HG03039 (cell line): ENCODE results near the gene TMEM234.

Experiments used
- ATAC-seq: cut with Tn5 transposase; IDR thresholded peaks from one replicate; pipeline ENCODE4 v1.9.1; 2021; ENCODE audit warnings: mild to moderate bottlenecking, moderate library complexity; ENCODE audit not compliant: unreplicated experiment

TMEM234 gene

GRCh38 chr1:32201011-32201855 lies 20.9 kb downstream of the TMEM234 start:
- ATAC-seq = no peak

- no peak for ATAC-seq
Measured at GRCh38 chr1:32200226-32201010, 21.7 kb downstream of the TMEM234 start, which contains the start of gene CCDC28B. Gene CCDC28B (plus strand): TSS chr1:32200595. CDS start chr1:32201936, 1,341 bp downstream.

- no peak for ATAC-seq
Measured at GRCh38 chr1:32199717-32200072, 22.5 kb downstream of the TMEM234 start.

DNA sequence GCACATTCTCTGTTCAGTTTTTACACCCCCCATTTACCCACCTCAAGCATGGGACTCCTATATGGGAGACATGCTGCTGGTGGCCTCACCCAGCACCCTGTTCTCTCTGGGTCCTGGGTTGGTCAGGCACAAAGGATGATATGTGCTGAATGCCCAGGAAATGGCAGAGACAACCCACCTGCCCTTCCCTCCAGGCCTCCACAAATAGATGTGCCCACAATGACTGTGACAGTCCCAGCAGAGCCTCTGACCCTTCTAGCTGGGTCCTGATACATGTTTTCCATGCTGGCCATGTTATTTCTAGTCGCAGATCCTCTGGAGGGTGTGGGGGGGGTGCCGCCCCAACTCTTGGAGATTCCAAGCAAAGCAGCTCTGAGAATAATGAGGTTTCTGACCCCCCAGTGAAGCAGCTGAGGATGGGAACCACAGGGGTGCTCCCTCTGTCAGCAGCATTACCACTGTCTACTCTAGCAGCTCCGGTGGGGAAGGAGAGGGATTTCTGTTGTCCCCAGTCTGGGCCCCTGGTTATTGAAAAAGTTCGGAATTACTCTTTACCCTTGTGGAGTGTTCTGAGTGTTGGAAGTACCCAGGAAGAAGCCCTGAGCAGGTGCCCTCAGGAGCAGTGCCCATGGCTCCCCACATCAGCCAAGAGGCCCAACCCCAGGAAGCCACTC lies 23.0 kb downstream of the TMEM234 start:
- no peak for ATAC-seq

DNA sequence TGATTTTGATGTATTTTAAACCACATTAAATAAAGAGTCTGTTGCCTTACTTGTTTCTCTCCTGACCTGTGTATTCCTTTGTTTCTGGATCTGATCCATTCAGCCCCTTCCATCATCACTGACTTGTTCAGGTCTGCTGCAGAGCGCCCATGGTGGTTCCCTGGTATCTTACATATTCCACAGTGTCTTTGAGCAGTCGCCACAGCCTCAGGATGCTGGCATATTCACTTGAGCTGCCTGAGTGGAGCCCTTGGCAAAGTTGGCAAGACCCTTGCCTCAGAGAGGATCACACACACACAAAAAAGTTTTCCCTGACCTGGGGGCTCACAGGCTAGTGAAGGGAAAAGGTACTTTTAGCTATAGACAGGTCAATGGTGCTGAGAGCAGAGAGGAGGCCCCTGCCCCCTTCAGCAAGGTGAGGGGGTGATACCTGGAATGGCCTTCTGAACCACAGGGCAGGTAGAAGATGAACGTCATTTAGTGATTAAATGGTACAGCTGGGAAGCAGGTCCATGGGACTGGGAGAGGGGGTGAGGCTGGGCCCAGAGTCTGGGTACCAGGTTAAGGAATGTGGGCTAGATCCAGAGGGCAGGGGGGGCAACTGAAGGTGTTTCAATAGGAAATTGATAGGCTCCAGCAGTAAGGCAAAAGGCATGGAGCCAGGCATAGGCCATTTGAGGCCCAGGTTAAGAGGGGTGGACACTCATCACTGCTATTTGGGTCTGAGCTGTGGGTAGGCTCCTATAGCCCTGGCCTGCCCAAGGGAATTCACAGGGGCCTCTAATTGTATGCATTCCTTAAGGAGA lies 23.7 kb downstream of the TMEM234 start:
- ATAC-seq = no peak

DNA sequence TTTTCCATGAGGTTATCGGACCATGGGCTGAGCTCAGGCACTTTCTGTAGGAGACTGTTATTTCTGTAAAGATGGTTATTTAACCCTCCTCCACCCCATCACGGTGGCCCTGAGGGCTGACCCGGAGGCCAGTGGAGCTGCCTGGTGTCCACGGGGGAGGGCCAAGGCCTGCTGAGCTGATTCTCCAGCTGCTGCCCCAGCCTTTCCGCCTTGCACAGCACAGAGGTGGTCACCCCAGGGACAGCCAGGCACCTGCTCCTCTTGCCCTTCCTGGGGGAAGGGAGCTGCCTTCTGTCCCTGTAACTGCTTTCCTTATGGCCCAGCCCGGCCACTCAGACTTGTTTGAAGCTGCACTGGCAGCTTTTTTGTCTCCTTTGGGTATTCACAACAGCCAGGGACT lies 24.3 kb downstream of the TMEM234 start:
- no peak for ATAC-seq

- no peak for ATAC-seq
Measured at GRCh38 chr1:32197074-32197473, 25.1 kb downstream of the TMEM234 start.

DNA sequence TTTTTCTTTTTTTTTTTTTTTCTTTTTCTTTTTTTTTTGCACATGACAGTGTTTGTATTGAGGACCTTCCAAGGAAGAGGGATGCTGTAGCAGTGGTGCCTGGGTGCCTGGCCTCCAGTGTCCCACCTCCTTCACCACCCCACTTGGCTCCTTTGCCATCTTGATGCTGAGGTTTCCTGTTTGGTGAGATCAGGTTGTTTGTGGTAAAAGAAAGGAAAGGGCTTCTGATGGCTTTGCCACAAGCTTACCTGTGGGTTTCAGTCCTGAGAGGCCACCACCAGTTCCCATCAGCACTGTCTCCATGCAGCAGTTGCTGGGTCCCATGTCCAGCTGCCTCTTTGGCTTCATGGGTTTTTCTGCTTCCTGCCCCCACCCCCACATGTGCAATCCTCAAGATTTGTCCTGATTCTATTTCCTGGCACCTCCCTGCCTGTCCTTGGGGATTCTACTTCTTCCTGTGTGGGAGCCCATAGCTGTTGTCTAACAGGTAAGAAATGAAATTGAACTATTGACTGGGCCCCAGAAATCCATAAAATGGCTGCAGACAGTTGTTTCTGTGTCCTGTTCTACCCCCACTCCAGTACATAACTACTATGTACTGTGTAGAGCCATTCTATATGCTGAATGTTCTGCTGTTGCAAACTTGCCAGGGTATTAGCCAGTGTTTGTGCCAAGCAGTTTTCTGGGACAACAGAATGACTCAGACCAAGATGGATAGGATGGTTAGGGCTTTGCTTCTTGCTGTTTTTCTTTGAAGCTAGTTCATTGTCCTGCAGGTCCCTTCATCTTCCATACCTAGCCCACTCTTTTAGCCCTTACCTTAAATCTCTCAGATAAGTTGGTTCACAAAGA lies 26.0 kb downstream of the TMEM234 start:
- ATAC-seq = no peak

DNA sequence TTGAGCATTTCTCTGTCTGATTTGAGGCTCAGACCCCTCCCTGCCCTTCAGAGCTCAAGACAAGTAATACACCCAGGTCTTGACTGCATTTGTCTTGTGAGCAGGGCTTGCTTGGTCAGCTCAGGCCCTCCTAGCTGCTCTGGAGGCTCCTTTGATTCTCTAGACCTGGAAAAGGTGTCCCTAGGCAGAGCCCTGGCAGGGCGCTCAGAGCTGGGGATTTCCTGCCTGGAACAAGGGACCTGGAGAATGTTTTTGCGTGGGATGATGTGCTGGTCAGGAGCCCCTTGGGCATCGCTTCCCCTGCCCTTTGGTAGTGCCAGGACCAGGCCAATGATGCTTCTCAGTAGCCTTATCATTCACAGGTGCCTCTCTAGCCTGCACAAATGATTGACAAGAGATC lies 26.6 kb downstream of the TMEM234 start:
- ATAC-seq = no peak

GRCh38 chr1:32194984-32195383 lies 27.2 kb downstream of the TMEM234 start:
- ATAC-seq = no peak

DNA sequence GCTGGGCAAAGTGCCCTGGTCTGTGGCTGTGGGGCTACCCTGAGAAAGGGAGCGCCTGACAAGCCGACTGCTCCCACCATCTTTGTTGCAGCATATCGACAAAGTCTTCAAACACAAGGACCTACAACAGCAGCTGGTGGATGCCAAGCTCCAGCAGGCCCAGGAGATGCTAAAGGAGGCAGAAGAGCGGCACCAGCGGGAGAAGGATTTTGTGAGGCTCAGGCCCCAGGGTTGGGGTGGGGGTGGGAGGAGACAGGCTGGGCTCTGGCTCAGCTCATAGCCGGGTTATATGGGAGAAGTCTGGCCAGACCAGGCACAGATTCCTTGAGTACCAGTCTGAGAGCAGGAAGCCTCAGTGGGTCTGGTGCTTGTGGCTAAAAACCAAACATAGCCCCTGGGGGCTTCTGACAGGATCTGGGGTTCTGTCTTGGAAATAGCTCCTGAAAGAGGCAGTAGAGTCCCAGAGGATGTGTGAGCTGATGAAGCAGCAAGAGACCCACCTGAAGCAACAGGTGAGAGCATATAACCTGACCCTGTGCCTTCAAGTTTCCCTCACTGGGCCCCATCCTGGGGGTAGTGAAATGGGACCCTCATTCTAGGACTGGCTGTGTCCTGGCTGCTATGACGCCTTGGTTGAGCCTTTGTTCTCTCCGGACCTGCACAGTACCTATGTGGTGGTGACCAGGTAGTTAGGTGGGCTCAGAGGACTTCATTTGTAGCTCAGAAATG lies 29.8 kb downstream of the TMEM234 start:
- no peak for ATAC-seq

DNA sequence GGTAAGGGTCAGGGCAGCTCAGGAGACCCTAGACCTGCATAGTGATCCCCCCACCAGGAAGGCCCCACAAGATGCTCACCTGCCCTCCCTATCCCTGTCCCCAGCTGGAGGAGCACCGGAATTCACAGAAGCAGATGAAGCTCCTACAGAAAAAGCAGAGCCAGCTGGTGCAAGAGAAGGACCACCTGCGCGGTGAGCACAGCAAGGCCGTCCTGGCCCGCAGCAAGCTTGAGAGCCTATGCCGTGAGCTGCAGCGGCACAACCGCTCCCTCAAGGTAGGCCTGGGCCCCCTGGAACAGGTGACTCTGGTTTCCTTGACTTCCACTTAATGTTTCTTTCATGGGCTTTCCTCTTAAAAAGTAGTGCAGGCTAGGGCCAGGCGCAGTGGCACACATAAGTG lies 34.3 kb downstream of the TMEM234 start:
- no peak for ATAC-seq

DNA sequence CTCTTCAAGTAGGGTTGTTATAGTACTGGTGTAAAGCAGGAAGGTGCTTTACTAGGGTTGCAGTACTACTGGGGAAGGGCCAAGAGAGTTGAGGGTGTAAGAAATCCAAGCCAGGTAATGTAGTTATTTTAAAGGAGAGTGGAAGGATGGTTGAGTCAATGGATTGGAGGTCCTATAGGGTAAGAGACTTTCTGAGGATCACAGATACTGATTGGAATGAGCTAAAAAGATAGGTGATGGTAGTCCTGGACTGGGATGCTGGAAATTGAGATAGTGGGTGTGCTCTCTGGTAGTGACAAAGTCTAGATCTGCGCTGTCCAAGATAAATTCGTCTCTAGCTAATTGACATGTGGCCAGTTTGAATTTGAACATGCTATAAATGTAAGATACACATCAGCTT lies 35.7 kb downstream of the TMEM234 start:
- no peak for ATAC-seq

DNA sequence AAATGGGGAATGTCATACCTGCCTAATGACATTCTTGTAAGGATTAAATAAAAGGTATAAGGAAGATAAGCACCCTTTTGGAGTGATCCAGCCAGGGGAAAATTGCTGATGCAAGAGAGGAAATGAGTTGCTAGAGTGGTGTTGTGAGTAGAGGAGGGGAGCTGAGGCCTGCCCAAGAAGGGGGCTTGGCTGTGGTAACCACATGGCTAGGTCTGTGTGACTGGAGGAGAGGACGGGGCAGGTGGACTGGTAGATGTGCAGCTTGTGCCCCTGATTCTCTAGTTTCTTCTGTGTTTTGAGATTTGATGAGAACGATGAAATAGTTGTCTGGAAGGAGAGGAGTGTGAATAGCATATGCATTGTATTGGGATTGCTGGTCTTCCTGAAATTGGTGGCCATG lies 36.1 kb downstream of the TMEM234 start:
- no peak for ATAC-seq

- no peak for ATAC-seq
Measured at GRCh38 chr1:32184650-32185049, 37.5 kb downstream of the TMEM234 start.

- ATAC-seq = no peak
Measured at GRCh38 chr1:32182060-32182459, 40.1 kb downstream of the TMEM234 start.

DNA sequence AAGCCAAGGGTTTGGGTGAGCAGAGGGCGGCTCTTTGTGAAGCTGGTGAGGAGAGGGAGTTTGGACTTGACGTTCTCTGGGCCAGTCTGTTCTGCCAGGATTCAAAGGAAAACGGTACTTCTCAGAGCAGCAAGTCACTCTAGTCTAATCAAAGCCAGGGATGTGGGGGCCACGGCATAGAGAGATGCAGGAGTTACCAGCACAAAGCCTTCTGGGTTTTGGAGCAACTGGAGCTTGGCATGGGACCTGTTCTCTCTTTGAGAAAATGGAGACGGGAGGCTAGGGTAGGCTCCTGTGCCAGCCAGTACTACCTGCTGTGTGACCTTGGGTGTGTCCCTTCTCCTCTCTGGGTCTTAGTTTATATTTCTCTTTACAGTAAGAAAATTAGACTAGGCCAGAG lies 40.6 kb downstream of the TMEM234 start:
- no peak for ATAC-seq

- ATAC-seq = no peak
Measured at GRCh38 chr1:32181065-32181464, 41.1 kb downstream of the TMEM234 start.
